Fibroblast of villous mesenchyme (primary cell): Measurements from ENCODE around the gene XIRP2. TPM values are rescaled to one million over a fixed set of nuclear protein-coding genes. Genes with fewer than 3 reads are reported as not detected.

Experiments used
- DNase-seq: peaks from one replicate; pipeline ENCODE4 v3.0.0-alpha.2; 2010; ENCODE audit warnings: low read depth
- H3K4me3 ChIP-seq: 2 replicates; pipeline ENCODE4 v1.5.1; 2011; ENCODE audit warnings: low read depth, mild to moderate bottlenecking, low read length
- total RNA-seq: library from RNA; depleted of rRNA; stranded (reverse); fragments of >200 nt; gene quantifications from 2 replicates; pipeline ENCODE4 v1.2.3, GENCODE V29; 2012
- TF ChIP-seq, protein P1 (sequence below): IDR thresholded peaks from 2 replicates; pipeline ENCODE4 v1.5.1; 2012; ENCODE audit warnings: low read depth, mild to moderate bottlenecking, low read length; ENCODE audit not compliant: insufficient read depth

XIRP2 gene
- total RNA-seq, 1 donor = under 0.01 TPM

DNA sequence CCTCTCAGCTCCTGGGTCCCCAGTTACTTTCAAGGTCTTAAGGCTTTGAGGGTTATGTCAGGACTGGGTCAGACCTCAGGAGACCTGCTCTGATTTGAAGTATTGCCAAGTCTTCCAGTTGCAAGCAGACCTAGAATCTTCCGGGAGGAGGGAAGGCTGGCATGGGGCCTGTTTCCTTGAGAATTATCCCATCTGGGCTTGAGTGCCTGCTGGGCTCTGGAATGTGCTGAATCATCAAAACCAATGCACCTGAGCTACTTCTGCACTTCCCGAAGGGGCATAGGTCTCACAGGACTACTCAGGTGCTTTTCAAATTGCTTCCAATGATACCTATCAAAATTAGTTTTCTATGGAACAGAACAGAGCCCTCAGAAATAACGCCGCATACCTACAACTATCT, 327.3 kb downstream of the XIRP2 start:
- no peak overlapping the region for H3K4me3 ChIP-seq
- TF ChIP-seq, protein P1, sequence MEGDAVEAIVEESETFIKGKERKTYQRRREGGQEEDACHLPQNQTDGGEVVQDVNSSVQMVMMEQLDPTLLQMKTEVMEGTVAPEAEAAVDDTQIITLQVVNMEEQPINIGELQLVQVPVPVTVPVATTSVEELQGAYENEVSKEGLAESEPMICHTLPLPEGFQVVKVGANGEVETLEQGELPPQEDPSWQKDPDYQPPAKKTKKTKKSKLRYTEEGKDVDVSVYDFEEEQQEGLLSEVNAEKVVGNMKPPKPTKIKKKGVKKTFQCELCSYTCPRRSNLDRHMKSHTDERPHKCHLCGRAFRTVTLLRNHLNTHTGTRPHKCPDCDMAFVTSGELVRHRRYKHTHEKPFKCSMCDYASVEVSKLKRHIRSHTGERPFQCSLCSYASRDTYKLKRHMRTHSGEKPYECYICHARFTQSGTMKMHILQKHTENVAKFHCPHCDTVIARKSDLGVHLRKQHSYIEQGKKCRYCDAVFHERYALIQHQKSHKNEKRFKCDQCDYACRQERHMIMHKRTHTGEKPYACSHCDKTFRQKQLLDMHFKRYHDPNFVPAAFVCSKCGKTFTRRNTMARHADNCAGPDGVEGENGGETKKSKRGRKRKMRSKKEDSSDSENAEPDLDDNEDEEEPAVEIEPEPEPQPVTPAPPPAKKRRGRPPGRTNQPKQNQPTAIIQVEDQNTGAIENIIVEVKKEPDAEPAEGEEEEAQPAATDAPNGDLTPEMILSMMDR = no peak
- DNase-seq = no peak

DNA sequence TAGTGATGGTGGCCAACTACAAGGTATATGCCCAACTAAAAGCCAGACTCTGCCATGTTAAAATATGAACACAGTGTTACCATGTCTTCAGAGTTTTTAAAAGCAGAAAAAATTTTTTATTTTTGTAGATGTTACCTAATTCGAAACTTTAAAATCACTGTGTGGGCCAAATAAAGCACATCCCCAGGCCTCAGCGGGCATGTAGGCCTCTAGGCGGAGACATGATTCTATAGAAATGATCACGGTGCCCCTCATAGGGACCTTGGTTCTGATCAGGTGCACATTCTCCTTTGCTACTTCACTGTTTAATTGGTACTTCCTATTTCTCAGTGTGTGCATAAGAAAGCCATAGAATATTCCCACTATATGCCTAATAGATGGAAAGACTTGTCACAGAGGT, 349.2 kb downstream of the XIRP2 start:
- TF ChIP-seq, protein P1 = no peak
- DNase-seq = no peak
- H3K4me3 ChIP-seq = no peak overlapping the region

DNA sequence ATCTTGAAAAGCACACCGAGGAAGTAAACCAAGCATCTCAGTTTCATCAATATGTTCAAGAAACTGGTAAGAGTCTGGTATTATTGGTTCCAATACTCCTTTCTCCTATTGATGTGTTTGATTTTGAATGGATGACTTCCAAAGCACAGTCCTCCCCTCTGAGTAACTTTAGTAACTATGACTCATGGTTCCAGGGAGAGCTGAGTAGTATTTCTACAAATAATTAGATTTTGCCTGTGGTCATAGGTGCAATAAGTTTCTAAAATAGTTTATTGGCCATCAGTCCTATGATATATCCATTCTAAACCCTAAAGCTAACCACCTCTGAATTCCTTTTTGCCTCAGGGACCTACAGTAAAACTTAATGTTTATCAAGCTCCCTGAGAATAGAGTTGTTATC, 352.4 kb downstream of the XIRP2 start:
- H3K4me3 ChIP-seq = no peak overlapping the region
- no peak for DNase-seq
- TF ChIP-seq, protein P1 = no peak

DNA sequence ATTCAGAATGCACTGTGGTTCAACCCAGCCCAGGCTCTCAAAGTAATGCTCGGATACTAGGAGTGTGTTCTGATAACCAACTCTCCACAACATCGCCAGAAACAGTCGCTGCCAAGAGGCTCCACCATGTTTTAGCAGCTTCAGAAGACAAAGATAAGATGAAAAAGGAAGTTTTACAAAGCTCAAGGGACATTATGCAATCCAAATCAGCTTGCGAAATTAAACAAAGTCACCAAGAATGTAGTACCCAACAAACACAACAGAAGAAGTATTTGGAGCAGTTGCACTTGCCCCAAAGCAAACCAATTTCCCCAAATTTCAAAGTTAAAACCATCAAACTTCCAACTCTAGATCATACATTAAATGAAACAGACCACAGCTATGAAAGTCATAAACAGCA, 360.9 kb downstream of the XIRP2 start:
- TF ChIP-seq, protein P1 = no peak
- no peak overlapping the region for H3K4me3 ChIP-seq
- DNase-seq = no peak

DNA sequence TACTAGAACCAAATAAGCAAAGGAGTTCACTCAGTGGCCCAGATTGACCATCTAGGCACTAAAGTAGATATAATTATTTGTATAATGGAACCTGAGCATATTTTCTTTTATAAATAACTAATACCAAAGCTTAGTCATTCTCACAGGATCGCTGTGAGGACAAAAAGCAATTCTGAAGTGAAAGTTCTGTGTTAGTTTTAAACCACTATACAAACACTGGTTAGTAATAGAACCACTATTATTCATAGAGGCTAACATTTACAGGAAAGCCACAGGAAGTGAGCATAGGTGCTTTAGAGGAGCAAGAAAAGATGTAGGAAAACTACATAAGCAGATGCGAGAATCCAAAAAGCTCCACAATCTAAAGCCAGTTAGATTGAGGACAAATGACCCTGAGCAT, 364.7 kb downstream of the XIRP2 start:
- no peak for DNase-seq
- no peak overlapping the region for H3K4me3 ChIP-seq
- TF ChIP-seq, protein P1 = no peak

DNA sequence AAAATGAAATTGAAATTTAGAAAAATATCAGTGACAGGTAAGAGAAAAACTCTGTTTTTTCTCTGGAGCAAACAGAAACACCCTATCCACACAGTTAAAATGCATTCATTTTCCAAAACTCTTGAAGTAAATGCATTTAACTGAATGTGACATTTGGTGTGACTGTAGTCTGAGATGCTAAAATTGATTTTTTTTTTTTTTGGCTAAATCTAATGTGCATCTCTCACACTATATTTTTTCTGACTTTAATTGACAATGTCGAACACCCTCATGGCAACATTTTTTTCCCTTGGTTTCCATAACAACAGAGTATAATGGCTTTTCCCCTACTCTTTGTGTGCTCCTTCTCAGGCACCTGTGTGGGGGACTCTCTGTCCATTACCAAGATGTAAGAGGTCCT, 366.4 kb downstream of the XIRP2 start:
- TF ChIP-seq, protein P1 = no peak
- DNase-seq = no peak
- no peak overlapping the region for H3K4me3 ChIP-seq

DNA sequence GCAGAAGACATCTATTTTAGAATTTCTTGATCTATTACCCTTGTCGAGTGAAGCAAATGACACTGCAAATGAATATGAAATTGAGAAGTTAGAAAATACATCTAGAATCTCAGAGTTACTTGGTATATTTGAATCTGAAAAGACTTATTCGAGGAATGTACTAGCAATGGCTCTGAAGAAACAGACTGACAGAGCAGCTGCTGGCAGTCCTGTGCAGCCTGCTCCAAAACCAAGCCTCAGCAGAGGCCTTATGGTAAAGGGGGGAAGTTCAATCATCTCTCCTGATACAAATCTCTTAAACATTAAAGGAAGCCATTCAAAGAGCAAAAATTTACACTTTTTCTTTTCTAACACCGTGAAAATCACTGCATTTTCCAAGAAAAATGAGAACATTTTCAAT, 370.4 kb downstream of the XIRP2 start:
- no peak overlapping the region for H3K4me3 ChIP-seq
- no peak for DNase-seq
- TF ChIP-seq, protein P1 = no peak
